ENCODE results near the gene CLSTN2. TPM values are rescaled to one million over a fixed set of nuclear protein-coding genes. Genes with fewer than 3 reads are reported as not detected.

CLSTN2 gene
- total and polyA plus RNA-seq, 2 donors from 2014 or later: 2.0 to 12.0 TPM

DNA sequence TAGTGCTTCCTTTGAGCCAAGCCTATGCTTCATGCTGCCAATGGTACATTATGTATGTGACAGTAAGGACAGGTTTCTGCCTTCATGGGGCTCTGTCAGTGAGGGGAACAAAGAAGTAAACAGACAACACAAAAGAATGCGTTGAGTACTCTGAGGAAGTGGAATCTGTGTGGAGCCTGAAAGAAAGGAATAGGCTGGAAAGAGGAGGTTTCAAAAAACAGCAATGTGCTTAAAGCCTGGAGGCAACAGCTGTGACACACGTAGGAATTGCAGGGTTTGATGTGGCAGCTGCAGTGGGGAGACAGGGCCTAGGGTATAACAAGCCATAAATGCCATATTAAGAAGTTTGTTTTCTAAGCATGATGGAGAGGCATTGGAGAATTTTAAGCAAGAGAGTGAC is 316.7 kb downstream of the CLSTN2 start:
- FAIRE-seq: no peak
- Histone ChIP-seq H3K9me3 (ENCODE audit: control insufficient read depth in 2 of 3, insufficient read depth in 1 of 3, low read length in 3 of 3) (no peaks in the 10 kb centered on the region), H3K27me3 (ENCODE audit: control insufficient read depth, insufficient read depth, low read length) (no peaks in the 10 kb centered on the region), H3K4me3 (ENCODE audit: low read length in 3 of 3) (no peak overlapping the region), H3K9ac (ENCODE audit: low read length in 3 of 3) (no peak overlapping the region), H3K4me1 (ENCODE audit: control insufficient read depth in 2 of 3, insufficient read depth in 2 of 3, low read depth in 1 of 3, low read length in 3 of 3) (no peaks in the 10 kb centered on the region), H3K27ac (ENCODE audit: low read depth in 2 of 2, low read length in 2 of 2) (no peak overlapping the region), H3K36me3 (ENCODE audit: control insufficient read depth in 2 of 3, insufficient read depth in 3 of 3, low read length in 3 of 3) (no peaks in the 10 kb centered on the region)
- DNase-seq: peak in 2 of 5 donors; percentile 3 to 8
- no peak for TF ChIP-seq CTCF (IDR thresholded peaks at IDR 0.05; ENCODE audit: borderline replicate concordance, extremely low read depth, insufficient read depth)
- intact Hi-C loops (cut with DNase I): no loop called here

- no peak overlapping the region for H3K27ac ChIP-seq (ENCODE audit: low read depth in 2 of 2, low read length in 2 of 2)
- no peak overlapping the region for H3K4me3 ChIP-seq (ENCODE audit: low read length in 3 of 3)
- H3K27me3 ChIP-seq (ENCODE audit: control insufficient read depth, insufficient read depth, low read length): no peaks in the 10 kb centered on the region
- H3K36me3 ChIP-seq (ENCODE audit: control insufficient read depth in 2 of 3, insufficient read depth in 3 of 3, low read length in 3 of 3): no peaks in the 10 kb centered on the region
- no peaks in the 10 kb centered on the region for H3K4me1 ChIP-seq (ENCODE audit: control insufficient read depth in 2 of 3, insufficient read depth in 2 of 3, low read depth in 1 of 3, low read length in 3 of 3)
- no peaks in the 10 kb centered on the region for H3K9me3 ChIP-seq (ENCODE audit: control insufficient read depth in 2 of 3, insufficient read depth in 1 of 3, low read length in 3 of 3)
- no peak for TF ChIP-seq CTCF (IDR thresholded peaks at IDR 0.05; ENCODE audit: borderline replicate concordance, extremely low read depth, insufficient read depth)
- no peak for DNase-seq
- intact Hi-C loops (cut with DNase I): no loop called here
- no peak for FAIRE-seq
- H3K9ac ChIP-seq (ENCODE audit: low read length in 3 of 3): no peak overlapping the region
These were observed 318.0 kb downstream of the CLSTN2 start for GRCh38 chr3:140252812-140253656.

DNA sequence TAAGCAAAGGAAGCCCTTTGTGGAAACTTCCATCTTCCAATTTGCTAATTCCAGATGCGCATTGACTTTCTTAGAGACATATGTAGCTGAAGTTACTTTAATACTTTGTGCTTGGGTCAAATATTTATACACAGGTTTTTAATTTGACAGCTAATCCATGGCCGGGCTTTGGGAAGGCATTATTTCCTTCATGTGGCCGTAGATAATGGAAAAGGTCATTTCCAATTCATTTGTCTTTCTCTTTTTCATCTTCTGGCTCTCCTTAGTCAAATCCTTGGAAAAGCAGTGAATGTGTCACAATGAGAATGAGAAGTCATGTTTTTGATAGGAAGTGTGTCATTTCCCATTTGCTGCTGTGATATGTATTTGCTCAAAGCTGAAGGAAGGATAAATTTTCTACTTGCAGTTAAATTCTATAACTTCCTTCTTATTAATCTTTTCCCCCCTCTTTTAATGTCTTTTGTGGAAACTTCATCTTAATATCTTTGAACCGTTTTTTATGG is 323.3 kb downstream of the CLSTN2 start:
- no peaks in the 10 kb centered on the region for H3K4me1 ChIP-seq (ENCODE audit: control insufficient read depth in 2 of 3, insufficient read depth in 2 of 3, low read depth in 1 of 3, low read length in 3 of 3)
- H3K9me3 ChIP-seq (ENCODE audit: control insufficient read depth in 2 of 3, insufficient read depth in 1 of 3, low read length in 3 of 3): no peaks in the 10 kb centered on the region
- no peak overlapping the region for H3K9ac ChIP-seq (ENCODE audit: low read length in 3 of 3)
- intact Hi-C loops (cut with DNase I): no loop called here
- H3K27me3 ChIP-seq (ENCODE audit: control insufficient read depth, insufficient read depth, low read length): no peaks in the 10 kb centered on the region
- no peak overlapping the region for H3K27ac ChIP-seq (ENCODE audit: low read depth in 2 of 2, low read length in 2 of 2)
- no peak for TF ChIP-seq CTCF (IDR thresholded peaks at IDR 0.05; ENCODE audit: borderline replicate concordance, extremely low read depth, insufficient read depth)
- H3K36me3 ChIP-seq (ENCODE audit: control insufficient read depth in 2 of 3, insufficient read depth in 3 of 3, low read length in 3 of 3): no peaks in the 10 kb centered on the region
- peak in 1 of 5 donors; percentile 8 for DNase-seq
- no peak for FAIRE-seq
- no peak overlapping the region for H3K4me3 ChIP-seq (ENCODE audit: low read length in 3 of 3)

Measured in kidney (tissue), 14 donors.